A673 (cell line): Measurements from ENCODE around the gene CDPF1. TPM values are rescaled to one million over a fixed set of nuclear protein-coding genes. Genes with fewer than 3 reads are reported as not detected.

ENCODE experiments used
- BruUV-seq: library from RNA; stranded (reverse); fragments of 400-500 nt; replicated peaks from 2 replicates; lab custom pipeline; 2021; lab: Mats Ljungman, UMichigan
- CTCF ChIA-PET: fragments of 300-600 bp; sonication (Branson Sonifier 250); formaldehyde crosslinking; loops from one replicate; lab custom pipeline; 2022; ENCODE audit warnings: antibody characterized with exemption; lab: Charles Lee
- POLR2A ChIA-PET: fragments of 300-600 bp; sonication (Branson Sonifier 250); formaldehyde crosslinking; loops from one replicate; lab custom pipeline; 2022; ENCODE audit warnings: antibody characterized with exemption; ENCODE audit not compliant: low non-redundant PET; lab: Charles Lee
- DNase-seq: peaks from one replicate; pipeline ENCODE4 v3.0.0-alpha.2; 2015; ENCODE audit warnings: low spot score
- H3K27ac ChIP-seq: fragments of 200-600 bp; sonication (generic); 2 replicates; pipeline ENCODE4 v1.5.1; 2016; ENCODE audit warnings: mixed run types, low read depth, mild to moderate bottlenecking, mixed read lengths, antibody characterized with exemption, low read length; ENCODE audit not compliant: poor library complexity, severe bottlenecking
- H3K27me3 ChIP-seq: fragments of 200-600 bp; sonication (generic); replicated peaks from 2 replicates; pipeline ENCODE4 v1.6.1; 2017; ENCODE audit warnings: mixed run types, low read depth, mild to moderate bottlenecking, mixed read lengths, antibody characterized with exemption, low read length; ENCODE audit not compliant: insufficient read depth, poor library complexity
- H3K36me3 ChIP-seq: fragments of 200-600 bp; sonication (generic); 2 replicates; pipeline ENCODE4 v1.6.1; 2016; ENCODE audit warnings: mixed run types, mild to moderate bottlenecking, mixed read lengths, antibody characterized with exemption, low read length; ENCODE audit not compliant: insufficient read depth, poor library complexity, severe bottlenecking
- H3K4me1 ChIP-seq: fragments of 200-600 bp; sonication (generic); 2 replicates; pipeline ENCODE4 v1.6.1; 2017; ENCODE audit warnings: mixed run types, mild to moderate bottlenecking, mixed read lengths, antibody characterized with exemption, low read length; ENCODE audit not compliant: insufficient read depth, poor library complexity, severe bottlenecking
- H3K4me3 ChIP-seq: fragments of 200-600 bp; sonication (generic); 2 replicates; pipeline ENCODE4 v1.5.1; 2016; ENCODE audit warnings: low read depth, mixed run types, mild to moderate bottlenecking, mixed read lengths, low read length; ENCODE audit not compliant: poor library complexity, severe bottlenecking
- H3K9me3 ChIP-seq: fragments of 200-600 bp; sonication (generic); 2 replicates; pipeline ENCODE4 v1.6.1; 2016; ENCODE audit warnings: mixed run types, low read depth, mild to moderate bottlenecking, mixed read lengths, antibody characterized with exemption, low read length; ENCODE audit not compliant: poor library complexity, severe bottlenecking
- CTCF ChIP-seq: fragments of 300-800, 200-600 bp; sonication (generic); conservative IDR thresholded peaks from 2 replicates; pipeline ENCODE4 v1.5.1; 2017; ENCODE audit warnings: low read depth, mild to moderate bottlenecking, antibody characterized with exemption, low read length, moderate library complexity, mixed read lengths
- EZH2 ChIP-seq: fragments of 200-600 bp; sonication (generic); IDR thresholded peaks from 2 replicates; pipeline ENCODE4 v1.6.1; 2017; ENCODE audit warnings: borderline replicate concordance, low read depth, mild to moderate bottlenecking, mixed read lengths, antibody characterized with exemption, low read length; ENCODE audit not compliant: poor library complexity, severe bottlenecking
- intact Hi-C: fragments of 100-400 bp; cut with micrococcal nuclease; formaldehyde crosslinking; loops from one replicate; pipeline ENCODE4 v1.10.0; 2022; ENCODE audit not compliant: unreplicated experiment
- total RNA-seq: library from RNA; stranded (reverse); gene quantifications from 2 replicates; pipeline ENCODE4 v1.2.3, GENCODE V29; 2021

The CDPF1 gene
- total RNA-seq, 1 experiment from 2014 or later = 7.0 TPM

- H3K27ac ChIP-seq = no peak overlapping the region
- H3K4me3 ChIP-seq = no peak overlapping the region
- no TSS peak for BruUV-seq
- intact Hi-C loops = no loop called here
- no peaks in the 10 kb centered on the region for H3K36me3 ChIP-seq
- POLR2A ChIA-PET = no interaction called here
- no peaks in the 10 kb centered on the region for H3K9me3 ChIP-seq
- TF ChIP-seq EZH2 (no peak), CTCF (no peak)
- H3K27me3 ChIP-seq = no peaks in the 10 kb centered on the region
- DNase-seq = no peak
- CTCF ChIA-PET = no interaction called here
- no peaks in the 10 kb centered on the region for H3K4me1 ChIP-seq
Observed at GRCh38 chr22:46224044-46224897, 25.8 kb downstream of the CDPF1 start.

GRCh38 chr22:46220921-46221320 is 29.2 kb downstream of the CDPF1 start:
- CTCF ChIA-PET = no interaction called here
- Histone ChIP-seq H3K36me3 (no peaks in the 10 kb centered on the region), H3K27ac (no peak overlapping the region), H3K4me3 (no peak overlapping the region), H3K9me3 (no peaks in the 10 kb centered on the region), H3K27me3 (no peaks in the 10 kb centered on the region), H3K4me1 (no peaks in the 10 kb centered on the region)
- intact Hi-C loops = no loop called here
- BruUV-seq = no TSS peak
- no peak for DNase-seq
- TF ChIP-seq EZH2 (no peak), CTCF (no peak)
- POLR2A ChIA-PET = interaction anchor here (0.6 kb wide), 1 partner anchor 26 kb away, joined by 14 read pairs; no protein-coding TSS in a partner anchor

DNA sequence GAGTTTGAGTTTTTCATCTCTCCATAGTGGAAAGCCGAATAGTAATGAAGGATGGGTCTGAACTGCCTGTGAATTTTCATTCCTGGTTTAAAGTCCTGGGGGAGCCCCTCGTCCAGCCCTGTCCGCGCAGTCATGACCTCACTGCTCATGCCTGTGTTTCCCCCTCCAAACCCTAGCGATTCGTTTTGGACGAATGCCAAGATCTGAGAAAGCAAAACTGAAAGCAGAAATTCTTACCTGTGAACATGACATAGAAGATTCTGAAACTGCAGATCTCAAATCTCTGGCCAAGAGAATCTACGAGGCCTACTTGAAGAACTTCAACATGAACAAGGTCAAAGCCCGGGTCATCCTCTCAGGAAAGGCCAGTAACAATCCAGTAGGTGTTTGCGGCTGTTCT is 30.5 kb downstream of the CDPF1 start:
- Histone ChIP-seq H3K36me3 (no peaks in the 10 kb centered on the region), H3K4me3 (no peak overlapping the region), H3K27me3 (no peaks in the 10 kb centered on the region), H3K4me1 (no peaks in the 10 kb centered on the region), H3K27ac (no peak overlapping the region), H3K9me3 (no peaks in the 10 kb centered on the region)
- no peak for TF ChIP-seq CTCF
- TF ChIP-seq EZH2 = no peak
- ChIA-PET CTCF (no interaction called here), POLR2A (no interaction called here)
- DNase-seq = no peak
- intact Hi-C loops = no loop called here
- BruUV-seq = no TSS peak
